Measurements from ENCODE around the gene ORC4.

Gene ORC4

DNA sequence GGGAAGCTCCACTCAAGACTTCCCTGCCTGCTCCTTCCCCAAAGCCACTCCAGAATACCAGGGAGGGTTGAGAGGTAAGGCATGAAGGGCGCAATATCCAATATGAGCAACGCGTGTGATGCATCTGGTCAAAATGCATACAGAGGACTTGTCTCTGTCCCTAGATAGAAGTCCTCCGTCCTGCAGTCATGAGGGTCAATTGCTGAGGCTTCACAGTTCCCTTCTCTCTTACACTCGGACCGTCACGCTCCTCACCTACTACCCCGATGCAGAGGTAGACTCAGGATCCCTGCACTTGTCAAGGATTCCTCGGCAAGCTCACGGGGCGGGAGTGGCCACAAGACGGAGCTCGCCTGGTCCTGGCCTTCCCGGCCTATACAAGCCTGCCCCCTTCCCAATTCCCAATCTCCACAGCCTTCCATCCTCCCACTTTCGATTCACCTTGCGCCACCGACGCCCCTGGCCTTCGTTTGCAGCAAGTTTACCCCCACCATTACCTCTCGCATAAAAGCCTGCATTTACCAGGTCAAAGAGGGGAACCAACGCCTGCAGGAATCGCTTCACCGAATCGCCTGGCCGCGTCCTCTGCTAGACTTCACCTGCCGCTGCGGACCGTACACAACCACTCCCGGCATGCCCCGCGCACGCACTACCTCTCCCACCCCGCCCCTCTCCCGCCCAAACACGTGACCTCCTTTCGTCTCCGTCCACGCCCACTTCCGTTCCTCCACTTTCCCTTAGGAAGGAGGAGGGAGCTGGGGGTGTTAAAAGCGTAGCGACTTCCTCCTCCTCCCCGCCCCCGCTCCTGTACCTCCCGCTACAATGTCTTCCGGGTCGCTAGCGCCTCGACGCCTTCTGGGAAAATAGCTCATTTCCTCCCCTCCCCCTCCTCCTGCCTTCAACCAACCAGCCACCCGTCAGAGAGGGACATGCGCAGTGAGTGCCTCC is at the start of gene ORC4:
TSS of gene ORC4 (minus strand) at position 627 of the 948 bp plus-strand sequence. CDS start 44,779 bp downstream, outside the sequence.
- TF ChIP-seq GATA2 (IDR thresholded peaks at IDR 0.05; ENCODE audit: low read depth, low read length), result no peak

DNA sequence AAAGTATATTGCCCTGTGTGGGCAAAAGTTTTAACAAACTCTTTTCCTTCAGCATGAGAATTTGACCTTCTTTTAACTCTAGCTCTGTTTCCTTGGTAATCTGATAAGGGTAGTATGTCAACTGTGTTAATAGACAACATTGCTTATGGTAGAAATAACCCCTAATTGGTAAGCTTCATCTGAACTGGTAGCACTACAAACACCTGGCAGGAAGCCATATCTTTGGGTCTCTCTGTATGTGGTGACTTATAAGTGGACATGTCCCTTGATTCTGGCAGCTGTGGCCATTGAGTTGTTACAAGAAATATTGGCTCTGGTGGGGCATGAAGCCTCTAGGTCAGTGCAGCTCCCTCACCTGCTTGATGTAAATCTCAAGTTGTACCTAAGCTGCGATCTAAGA is 47.3 kb upstream of the ORC4 start:
- no peak for TF ChIP-seq GATA3 (IDR thresholded peaks at IDR 0.05; ENCODE audit: low read depth, low read length)
- TF ChIP-seq GATA2 (IDR thresholded peaks at IDR 0.05; ENCODE audit: low read depth, low read length), result no peak

DNA sequence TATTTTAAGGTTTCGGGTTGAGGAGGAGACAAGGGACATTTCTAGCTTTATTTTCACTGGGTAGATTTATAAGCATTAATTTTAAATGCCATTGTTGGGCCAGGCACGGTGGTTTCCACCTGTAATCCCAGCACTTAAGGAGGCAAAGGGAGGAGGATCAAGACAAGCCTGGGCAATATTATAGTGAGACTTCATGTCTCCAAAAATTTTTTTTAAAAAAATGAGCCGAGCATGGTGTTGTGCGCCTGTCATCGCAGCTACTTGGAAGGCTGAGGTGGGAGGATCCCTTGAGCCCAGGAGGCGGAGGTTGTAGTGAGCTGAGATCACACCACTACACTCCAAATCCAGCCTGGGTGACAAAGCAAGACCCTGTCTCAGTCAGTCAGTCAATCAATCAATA is 45.4 kb upstream of the ORC4 start:
- TF ChIP-seq GATA3 (IDR thresholded peaks at IDR 0.05; ENCODE audit: low read depth, low read length) (no peak), GATA2 (IDR thresholded peaks at IDR 0.05; ENCODE audit: low read depth, low read length) (no peak)

DNA sequence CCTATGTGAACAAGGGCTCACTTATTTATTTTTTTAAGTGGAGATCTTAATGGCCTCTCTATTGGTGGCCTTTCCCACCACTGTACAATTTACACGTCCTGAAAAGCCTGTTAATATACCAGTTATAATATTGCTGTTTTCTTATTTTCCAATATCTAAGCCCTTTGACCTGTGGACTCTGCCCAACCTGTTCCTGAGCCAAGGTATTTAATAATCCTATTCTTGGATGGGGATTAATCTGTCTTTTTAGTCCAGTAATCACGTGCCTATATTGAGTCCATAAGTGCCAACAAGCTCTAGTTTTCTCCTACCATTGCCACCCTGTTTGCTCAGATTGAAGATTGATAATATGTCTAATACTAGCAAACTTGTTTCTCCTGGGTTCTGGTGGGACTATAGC is 43.1 kb upstream of the ORC4 start:
- TF ChIP-seq GATA3 (IDR thresholded peaks at IDR 0.05; ENCODE audit: low read depth, low read length) (no peak), GATA2 (IDR thresholded peaks at IDR 0.05; ENCODE audit: low read depth, low read length) (no peak)

DNA sequence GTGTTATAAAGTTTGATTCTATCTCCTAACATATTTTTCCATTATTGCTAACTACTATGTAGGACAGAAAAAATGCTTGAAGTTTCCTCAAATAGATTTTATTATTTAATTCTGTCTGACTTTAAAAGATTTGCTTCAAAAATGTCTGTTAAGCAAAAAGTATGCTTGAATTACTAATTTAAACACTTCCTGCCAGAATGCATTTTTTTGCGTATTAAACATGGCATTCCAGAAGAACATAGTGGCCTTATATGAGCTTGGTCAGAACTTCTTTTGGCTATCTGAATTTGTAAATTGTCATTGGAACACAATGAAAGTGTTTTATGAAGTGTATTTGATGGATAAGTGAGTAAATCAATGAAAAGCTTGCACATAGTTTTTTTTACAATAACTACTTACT is 38.1 kb upstream of the ORC4 start:
- TF ChIP-seq GATA2 (IDR thresholded peaks at IDR 0.05; ENCODE audit: low read depth, low read length) (no peak), GATA3 (IDR thresholded peaks at IDR 0.05; ENCODE audit: low read depth, low read length) (no peak)

DNA sequence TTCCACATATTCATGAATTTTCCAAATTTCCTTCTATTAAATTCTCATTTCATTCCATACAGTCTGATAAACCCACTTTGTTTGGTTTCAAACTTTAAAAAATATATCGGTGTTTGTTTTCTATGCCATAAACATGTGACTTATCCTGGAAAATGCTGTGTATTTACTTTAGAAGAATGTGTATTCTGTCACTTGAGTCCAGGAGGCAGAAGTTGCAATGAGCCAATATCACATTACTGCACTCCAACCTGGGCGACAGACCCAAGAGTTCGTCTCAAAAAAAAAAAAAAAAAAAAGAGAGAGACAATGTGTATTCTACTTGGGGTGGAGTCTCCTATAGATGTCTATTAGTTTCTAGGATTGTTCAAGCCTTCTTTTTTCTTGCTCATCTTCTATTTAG is 32.1 kb upstream of the ORC4 start:
- TF ChIP-seq GATA3 (IDR thresholded peaks at IDR 0.05; ENCODE audit: low read depth, low read length) (no peak), GATA2 (IDR thresholded peaks at IDR 0.05; ENCODE audit: low read depth, low read length) (no peak)

DNA sequence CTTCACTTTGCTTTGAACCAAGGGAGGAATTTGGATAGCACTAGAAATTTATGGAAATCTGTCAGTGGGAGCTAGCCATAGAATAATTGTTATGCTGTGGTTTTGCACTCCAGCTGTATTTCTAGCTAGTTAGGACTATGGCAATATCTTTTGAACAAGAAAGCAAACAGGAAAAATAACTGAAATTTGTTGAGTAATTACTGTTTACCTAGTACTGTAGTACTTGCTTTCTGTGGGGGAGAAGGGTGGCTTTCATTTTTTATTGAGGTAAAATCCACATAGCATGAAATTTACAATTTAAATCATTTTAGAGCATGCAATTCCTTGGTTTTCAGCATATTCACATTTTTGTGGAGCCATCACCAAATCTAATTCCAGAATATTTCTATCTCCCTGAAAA is 28.7 kb upstream of the ORC4 start:
- no peak for TF ChIP-seq GATA2 (IDR thresholded peaks at IDR 0.05; ENCODE audit: low read depth, low read length)
- no peak for TF ChIP-seq GATA3 (IDR thresholded peaks at IDR 0.05; ENCODE audit: low read depth, low read length)

DNA sequence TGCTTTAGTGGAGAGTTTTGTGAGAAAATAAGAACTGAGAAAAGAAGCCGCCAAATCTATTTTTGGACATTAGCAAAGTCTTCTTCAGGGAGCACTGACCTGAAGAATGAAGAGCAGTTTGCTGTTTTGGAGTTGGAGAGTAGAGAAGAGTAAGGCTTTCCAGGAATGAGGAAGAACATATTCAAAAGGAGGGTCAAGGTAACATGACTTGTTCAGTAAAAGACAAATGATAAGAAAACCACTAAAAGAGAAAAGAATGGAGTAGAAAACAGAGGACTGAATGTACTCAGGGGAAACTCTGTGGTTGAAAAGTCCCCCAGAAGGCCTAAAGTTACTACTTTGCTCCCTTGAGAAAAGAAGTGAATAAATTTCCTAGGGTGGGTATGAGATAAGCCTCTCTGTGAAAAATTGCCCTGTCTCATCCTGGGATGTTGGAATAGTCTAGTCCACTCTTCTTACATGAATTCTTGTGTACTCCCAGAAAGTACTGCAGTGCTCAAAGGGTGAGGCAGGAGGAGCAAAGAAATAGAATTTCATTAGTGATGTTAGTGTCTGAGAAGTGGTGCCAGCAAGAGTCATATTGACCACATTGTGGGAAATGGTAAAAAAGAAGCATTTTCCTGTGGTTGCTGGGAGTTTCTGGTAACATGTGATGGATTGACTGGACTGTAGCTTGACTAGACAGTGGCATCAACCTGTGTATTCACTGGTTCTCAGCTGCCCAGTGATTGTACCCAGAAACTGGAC is 28.1 kb upstream of the ORC4 start:
- TF ChIP-seq GATA2 (IDR thresholded peaks at IDR 0.05; ENCODE audit: low read depth, low read length) (no peak), GATA3 (IDR thresholded peaks at IDR 0.05; ENCODE audit: low read depth, low read length) (no peak)

DNA sequence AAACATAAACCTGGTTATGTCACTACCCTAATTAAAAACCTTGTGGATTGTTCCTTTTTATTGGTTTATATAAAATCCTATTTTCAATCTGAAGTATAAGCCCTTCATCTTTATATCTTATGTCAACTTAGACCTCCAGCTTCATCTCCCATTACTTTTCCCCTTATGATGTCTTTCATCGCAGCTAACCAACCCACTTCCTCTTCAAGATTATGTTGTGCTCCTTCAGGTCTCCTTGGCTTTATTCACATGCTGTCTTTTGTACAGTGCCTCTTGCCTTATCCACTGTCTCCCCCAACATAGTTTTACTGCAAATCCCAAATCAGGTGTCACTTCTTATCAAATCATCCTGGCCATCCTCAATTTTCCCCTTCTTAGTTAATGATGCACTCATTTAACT is 26.3 kb upstream of the ORC4 start:
- TF ChIP-seq GATA3 (IDR thresholded peaks at IDR 0.05; ENCODE audit: low read depth, low read length) (no peak), GATA2 (IDR thresholded peaks at IDR 0.05; ENCODE audit: low read depth, low read length) (no peak)

DNA sequence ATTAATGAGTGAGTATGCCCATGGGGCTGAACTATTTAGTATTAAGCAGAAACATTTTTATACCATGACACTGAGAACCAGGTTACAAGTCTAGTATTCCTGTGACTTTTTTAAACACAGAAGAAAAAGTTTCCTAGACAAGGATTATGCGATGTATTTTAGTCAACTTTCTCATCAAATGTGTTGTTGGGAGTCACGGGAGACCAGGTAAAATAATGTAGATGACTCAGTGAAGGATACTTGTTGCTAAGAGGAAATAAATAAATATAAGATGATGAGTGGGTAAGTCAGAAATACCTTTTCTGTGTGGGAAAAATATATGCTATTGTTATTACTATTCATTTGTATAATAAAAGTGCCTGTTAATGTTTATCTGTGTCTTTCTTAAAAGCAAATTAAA is 23.8 kb upstream of the ORC4 start:
- no peak for TF ChIP-seq GATA2 (IDR thresholded peaks at IDR 0.05; ENCODE audit: low read depth, low read length)
- TF ChIP-seq GATA3 (IDR thresholded peaks at IDR 0.05; ENCODE audit: low read depth, low read length), result no peak

DNA sequence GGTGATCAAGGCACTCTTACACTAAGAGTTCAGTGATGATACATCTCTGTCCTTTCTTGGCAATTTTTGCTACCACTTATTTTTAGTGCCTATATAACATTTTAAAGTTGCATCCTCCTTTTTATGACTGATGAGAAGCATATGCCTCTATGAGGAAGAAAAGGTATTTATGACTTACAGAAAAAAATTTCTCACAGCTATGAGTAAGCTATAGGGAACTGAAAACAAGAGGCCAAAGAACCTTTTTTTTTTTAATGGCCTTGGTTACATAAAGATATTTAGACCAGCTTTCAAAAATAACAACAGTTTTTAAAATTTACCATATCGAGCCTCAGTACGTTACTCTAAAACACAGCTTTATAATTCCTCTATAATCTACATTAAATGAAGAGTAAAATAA is 21.7 kb upstream of the ORC4 start:
- TF ChIP-seq GATA2 (IDR thresholded peaks at IDR 0.05; ENCODE audit: low read depth, low read length) (no peak), GATA3 (IDR thresholded peaks at IDR 0.05; ENCODE audit: low read depth, low read length) (no peak)

DNA sequence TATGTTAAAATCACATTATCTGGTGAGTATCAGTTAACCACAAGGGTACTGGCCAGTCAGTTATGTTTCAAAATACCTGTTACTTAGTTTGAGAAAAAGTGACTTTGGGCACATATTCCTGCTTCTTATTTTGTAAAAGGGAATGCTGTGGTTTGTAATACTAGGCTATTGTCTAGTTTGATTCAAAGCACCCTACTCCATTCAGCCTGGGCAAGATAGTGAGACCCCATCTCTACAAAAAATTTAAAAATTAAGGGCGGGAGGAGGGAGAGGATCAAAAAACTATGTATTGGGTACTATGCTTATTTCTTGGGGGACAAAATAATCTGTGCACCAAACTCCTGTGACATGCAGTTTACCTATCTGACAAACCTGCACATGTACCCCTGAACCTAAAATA is 19.2 kb upstream of the ORC4 start:
- TF ChIP-seq GATA2 (IDR thresholded peaks at IDR 0.05; ENCODE audit: low read depth, low read length) (no peak), GATA3 (IDR thresholded peaks at IDR 0.05; ENCODE audit: low read depth, low read length) (no peak)

DNA sequence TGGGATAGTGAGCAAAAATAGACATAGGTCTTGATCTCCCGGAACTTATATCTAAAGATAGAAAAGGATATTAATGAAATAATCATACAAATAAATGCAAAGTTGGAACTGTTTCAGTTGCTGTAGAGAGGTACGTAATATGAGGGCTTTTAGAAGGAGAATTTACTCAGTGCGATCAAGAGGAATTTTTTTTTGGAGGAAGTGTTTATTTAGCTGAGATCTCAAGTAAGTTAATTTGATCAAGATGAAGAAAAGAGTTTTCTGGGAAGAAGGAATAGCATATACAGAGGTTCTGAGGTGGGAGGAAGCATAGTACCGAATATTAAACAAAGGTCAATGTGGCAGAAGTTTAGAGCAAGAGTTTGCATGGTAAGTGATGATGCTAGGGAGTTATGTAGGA is 11.7 kb upstream of the ORC4 start:
- no peak for TF ChIP-seq GATA2 (IDR thresholded peaks at IDR 0.05; ENCODE audit: low read depth, low read length)
- no peak for TF ChIP-seq GATA3 (IDR thresholded peaks at IDR 0.05; ENCODE audit: low read depth, low read length)

DNA sequence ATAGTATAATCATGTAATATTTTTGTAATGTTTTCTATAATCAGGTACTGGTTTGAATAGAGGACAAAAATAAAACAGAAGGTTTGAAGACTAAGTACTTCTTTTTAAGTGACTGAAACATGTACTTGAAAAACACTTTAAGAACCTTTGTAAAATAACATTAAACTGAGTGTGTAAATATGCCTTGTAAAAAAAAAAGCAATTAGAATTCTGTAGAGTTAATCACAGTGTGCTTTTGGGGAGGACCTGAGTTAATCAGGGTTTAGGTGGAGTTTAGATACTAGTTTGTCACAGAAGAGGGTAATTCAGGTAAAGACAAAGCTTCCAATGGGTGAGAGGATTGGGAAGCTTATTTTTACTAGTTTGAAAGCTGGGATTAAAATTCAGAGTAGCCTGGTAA is 10.6 kb upstream of the ORC4 start:
- TF ChIP-seq GATA3 (IDR thresholded peaks at IDR 0.05; ENCODE audit: low read depth, low read length) (no peak), GATA2 (IDR thresholded peaks at IDR 0.05; ENCODE audit: low read depth, low read length) (no peak)

DNA sequence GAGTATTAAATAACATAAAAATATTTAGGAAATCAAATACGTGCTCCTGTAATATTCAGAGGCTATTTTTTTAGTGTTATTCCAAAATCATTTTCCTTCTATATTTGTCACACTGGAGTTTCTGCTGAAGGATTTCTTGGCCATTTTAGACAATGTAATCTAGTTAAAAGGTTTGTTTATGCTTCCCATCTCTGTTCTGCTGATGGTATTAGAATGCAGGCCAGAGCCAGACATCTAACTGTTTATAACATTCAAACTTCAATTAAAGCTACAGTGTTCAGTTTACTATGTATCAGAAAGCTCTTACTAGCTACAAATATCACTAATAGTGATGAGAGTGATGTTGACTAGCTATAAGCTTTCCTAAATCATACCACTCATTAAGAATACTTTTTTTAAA is 8.2 kb upstream of the ORC4 start:
- no peak for TF ChIP-seq GATA2 (IDR thresholded peaks at IDR 0.05; ENCODE audit: low read depth, low read length)
